Upper lobe of left lung (tissue), 6 donors: Measurements from ENCODE around the gene GNAT3. TPM values are rescaled to one million over a fixed set of nuclear protein-coding genes. Genes with fewer than 3 reads are reported as not detected.

Experiments used
- ATAC-seq, 2 donors: fragments of 200-7000 bp; cut with Tn5 transposase; one replicate each; pipeline ENCODE4 v1.9.1; 2022; ENCODE audit warnings: mild to moderate bottlenecking in 2 of 2, moderate library complexity in 2 of 2; ENCODE audit not compliant: low FRiP score in 2 of 2
- DNase-seq, 2 donors: peaks; one replicate each; pipeline ENCODE4 v3.0.0-alpha.2; 2019 to 2020
- H3K27ac ChIP-seq, 4 donors: fragments of 200-600 bp; sonication (generic); one replicate each; pipeline ENCODE4 v1.5.1; 2016 to 2019
- H3K27me3 ChIP-seq, 4 donors: fragments of 200-600 bp; sonication (generic); one replicate each; pipeline ENCODE4 v1.5.1; 2017 to 2019
- H3K36me3 ChIP-seq, 4 donors: fragments of 200-600 bp; sonication (generic); one replicate each; pipeline ENCODE4 v1.5.1; 2016 to 2019
- H3K4me1 ChIP-seq, 4 donors: fragments of 200-600 bp; sonication (generic); one replicate each; pipeline ENCODE4 v1.5.1; 2018 to 2019
- H3K4me3 ChIP-seq, 4 donors: fragments of 200-600 bp; sonication (generic); one replicate each; pipeline ENCODE4 v1.5.1; 2017 to 2019; ENCODE audit warnings: mild to moderate bottlenecking in 2 of 4, moderate library complexity in 1 of 4
- H3K9me3 ChIP-seq, 4 donors: fragments of 200-600 bp; sonication (generic); one replicate each; pipeline ENCODE4 v1.5.1; 2018 to 2019
- EP300 ChIP-seq, 4 donors: sonication (generic); formaldehyde crosslinking; IDR thresholded peaks; one replicate each; pipeline ENCODE4 v1.5.1; 2017; ENCODE audit warnings: antibody characterized with exemption in 4 of 4, control low read depth in 2 of 4
- POLR2A ChIP-seq, 4 donors: fragments of 450-650 bp; IDR thresholded peaks; one replicate each; pipeline ENCODE4 v1.5.1; 2016 to 2017; ENCODE audit warnings: antibody characterized with exemption in 4 of 4, mild to moderate bottlenecking in 2 of 4
- POLR2AphosphoS5 ChIP-seq, 2 donors: sonication (generic); formaldehyde crosslinking; IDR thresholded peaks; one replicate each; pipeline ENCODE4 v1.5.1; 2017; ENCODE audit warnings: antibody characterized with exemption in 2 of 2
- WGBS, 2 donors: methylation state at CpG; one replicate each; pipeline ENCODE4 v1.1.5; 2017 to 2018; 5-methylcytosine and 5-hydroxymethylcytosine counted together
- total RNA-seq, 6 donors: library from RNA; depleted of rRNA in 4 of 6; stranded (reverse); fragments of >200 nt in 4 of 6; gene quantifications; one replicate each; pipeline versions ENCODE4 v1.1.0 to v1.2.1, GENCODE V29; 2016 to 2021
- TF ChIP-seq, protein P1 (sequence below), 6 experiments: fragments of 450-650 bp in 4 of 6; fragments of 200-600 bp in 2 of 6; sonication (generic) in 2 of 6; IDR thresholded peaks; one replicate each; pipeline ENCODE4 v1.5.1; 2016 to 2019; ENCODE audit warnings: antibody characterized with exemption in 6 of 6
- donor health status: DM: no; HTN: no; CAD: no; lungs with moderate emphysema.
- donor health status: DM: no; HTN: yes; CAD: no; lungs with severe emphysema.

The GNAT3 gene
- total RNA-seq, 6 donors from 2014 or later: not detected

DNA sequence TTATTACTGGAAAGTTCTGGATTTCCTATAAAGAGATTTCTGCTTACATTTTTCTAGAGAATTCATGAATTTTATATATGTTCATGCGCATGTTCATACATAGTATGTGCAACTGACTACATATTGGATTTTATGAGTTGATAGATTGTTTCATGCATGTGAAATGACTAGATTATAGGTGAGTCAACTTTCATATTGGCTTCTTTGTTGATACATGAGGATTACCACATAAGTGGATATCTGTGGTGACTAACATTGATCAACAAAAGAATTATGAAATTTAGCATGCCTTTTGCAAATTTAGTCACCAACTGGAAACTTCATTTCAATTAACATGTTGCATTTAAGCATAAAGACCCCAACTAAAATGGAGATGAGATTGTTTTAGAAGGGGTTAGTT is 99.0 kb downstream of the GNAT3 start:
- WGBS, 2 donors: 100% methylated on average over 1 of the region's 1 CpG
- no peak overlapping the region for H3K27ac ChIP-seq
- H3K27me3 ChIP-seq: no peaks in the 10 kb centered on the region
- DNase-seq: no peak
- H3K36me3 ChIP-seq: no peaks in the 10 kb centered on the region
- H3K4me1 ChIP-seq: no peaks in the 10 kb centered on the region
- TF ChIP-seq POLR2A (IDR thresholded peaks at IDR 0.05) (no peak), POLR2AphosphoS5 (IDR thresholded peaks at IDR 0.05) (no peak), EP300 (IDR thresholded peaks at IDR 0.05) (no peak)
- TF ChIP-seq, protein P1, sequence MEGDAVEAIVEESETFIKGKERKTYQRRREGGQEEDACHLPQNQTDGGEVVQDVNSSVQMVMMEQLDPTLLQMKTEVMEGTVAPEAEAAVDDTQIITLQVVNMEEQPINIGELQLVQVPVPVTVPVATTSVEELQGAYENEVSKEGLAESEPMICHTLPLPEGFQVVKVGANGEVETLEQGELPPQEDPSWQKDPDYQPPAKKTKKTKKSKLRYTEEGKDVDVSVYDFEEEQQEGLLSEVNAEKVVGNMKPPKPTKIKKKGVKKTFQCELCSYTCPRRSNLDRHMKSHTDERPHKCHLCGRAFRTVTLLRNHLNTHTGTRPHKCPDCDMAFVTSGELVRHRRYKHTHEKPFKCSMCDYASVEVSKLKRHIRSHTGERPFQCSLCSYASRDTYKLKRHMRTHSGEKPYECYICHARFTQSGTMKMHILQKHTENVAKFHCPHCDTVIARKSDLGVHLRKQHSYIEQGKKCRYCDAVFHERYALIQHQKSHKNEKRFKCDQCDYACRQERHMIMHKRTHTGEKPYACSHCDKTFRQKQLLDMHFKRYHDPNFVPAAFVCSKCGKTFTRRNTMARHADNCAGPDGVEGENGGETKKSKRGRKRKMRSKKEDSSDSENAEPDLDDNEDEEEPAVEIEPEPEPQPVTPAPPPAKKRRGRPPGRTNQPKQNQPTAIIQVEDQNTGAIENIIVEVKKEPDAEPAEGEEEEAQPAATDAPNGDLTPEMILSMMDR (IDR thresholded peaks at IDR 0.05): no peak
- H3K4me3 ChIP-seq: no peak overlapping the region
- no peak for ATAC-seq
- no peaks in the 10 kb centered on the region for H3K9me3 ChIP-seq

DNA sequence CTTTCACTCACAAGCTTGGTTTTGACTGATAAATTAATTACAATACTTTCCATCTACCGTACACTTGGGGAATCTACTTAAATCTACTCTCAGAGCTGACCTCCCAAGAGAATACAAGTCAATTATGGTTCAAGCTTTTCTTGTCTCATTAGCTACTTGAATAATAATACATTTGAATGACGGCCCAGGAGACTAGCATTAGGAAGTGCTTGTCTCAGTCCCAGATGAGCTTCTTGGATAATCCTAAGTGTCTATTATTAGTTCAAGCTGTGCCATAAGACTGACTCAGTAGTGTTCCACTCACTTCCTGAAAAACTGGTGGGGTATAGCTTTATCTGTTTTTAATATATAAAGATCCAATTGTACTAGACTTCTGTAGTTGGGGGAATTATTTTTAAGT is 100.2 kb downstream of the GNAT3 start:
- WGBS, 2 donors: 77 to 80% methylated on average over 2 of the region's 2 CpGs
- no peak overlapping the region for H3K27ac ChIP-seq
- H3K4me1 ChIP-seq: no peaks in the 10 kb centered on the region
- no peaks in the 10 kb centered on the region for H3K9me3 ChIP-seq
- no peak overlapping the region for H3K4me3 ChIP-seq
- DNase-seq (no peak), ATAC-seq (no peak)
- H3K36me3 ChIP-seq: no peaks in the 10 kb centered on the region
- no peaks in the 10 kb centered on the region for H3K27me3 ChIP-seq
- TF ChIP-seq, protein P1 (IDR thresholded peaks at IDR 0.05): no peak
- TF ChIP-seq POLR2AphosphoS5 (IDR thresholded peaks at IDR 0.05): no peak
- no peak for TF ChIP-seq EP300 (IDR thresholded peaks at IDR 0.05)
- no peak for TF ChIP-seq POLR2A (IDR thresholded peaks at IDR 0.05)

DNA sequence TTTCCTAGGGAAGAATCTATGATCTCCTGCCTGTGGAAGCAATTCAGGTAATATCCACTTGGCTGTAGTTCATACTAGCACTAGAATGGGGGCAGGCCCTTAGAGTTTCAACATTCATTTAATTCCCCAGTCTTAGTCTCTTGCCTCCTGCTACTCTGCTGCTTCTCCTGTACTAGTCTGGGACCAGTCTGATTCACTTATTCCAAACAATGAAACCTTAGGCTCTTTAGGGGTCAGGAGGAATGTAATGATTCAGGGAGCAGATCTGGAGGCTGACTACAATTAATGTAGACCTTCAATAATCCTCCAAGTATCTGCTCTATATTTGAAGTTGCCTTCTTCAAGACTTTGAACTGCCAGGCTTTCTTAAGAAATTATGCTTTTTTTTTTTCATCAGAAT is 101.8 kb downstream of the GNAT3 start:
- no peak for ATAC-seq
- DNase-seq: no peak
- Histone ChIP-seq H3K27ac (no peak overlapping the region), H3K4me3 (no peak overlapping the region), H3K4me1 (no peaks in the 10 kb centered on the region), H3K36me3 (no peaks in the 10 kb centered on the region), H3K9me3 (no peaks in the 10 kb centered on the region), H3K27me3 (no peaks in the 10 kb centered on the region)
- no peak for TF ChIP-seq POLR2AphosphoS5 (IDR thresholded peaks at IDR 0.05)
- TF ChIP-seq POLR2A (IDR thresholded peaks at IDR 0.05): no peak
- TF ChIP-seq EP300 (IDR thresholded peaks at IDR 0.05): no peak
- TF ChIP-seq, protein P1 (IDR thresholded peaks at IDR 0.05): no peak

Other genes with a start within 250 kb of the GNAT3 start
- gene CD36, start 126.6 kb upstream of the GNAT3 start, total RNA-seq: 100 to 1,000 TPM in 5 of 6 donors, 10 to 100 TPM in 1; 92.9 to 157 (median 111) TPM